Neutrophil (primary cell): ENCODE measurements around the gene RNASE7.
"Not testable (repeated sequence)": the region's sequence is repeated elsewhere in the genome, so short reads cannot be mapped to it uniquely, and the experiment has no call there.

Experiments used
- H3K27ac ChIP-seq: fragments of 200-600 bp; sonication (generic); 2 replicates; pipeline ENCODE4 v1.5.1; 2016; ENCODE audit warnings: mild to moderate bottlenecking, moderate library complexity
- H3K27me3 ChIP-seq: fragments of 200-600 bp; sonication (generic); 2 replicates; pipeline ENCODE4 v1.6.0; 2016; ENCODE audit warnings: mild to moderate bottlenecking
- H3K36me3 ChIP-seq: fragments of 200-600 bp; sonication (generic); 2 replicates; pipeline ENCODE4 v1.5.1; 2017
- H3K4me1 ChIP-seq, 2 experiments: fragments of 200-600 bp in 1 of 2; sonication (generic) in 1 of 2; 1 replicate in 1 of 2; 2 replicates in 1 of 2; pipeline versions ENCODE4 v1.5.1 to v1.6.1; 2013 to 2016; ENCODE audit warnings: low read depth in 1 of 2, low read length in 1 of 2, mild to moderate bottlenecking in 1 of 2, moderate library complexity in 1 of 2; ENCODE audit not compliant: control insufficient read depth in 1 of 2, insufficient read depth in 1 of 2
- H3K4me3 ChIP-seq, 2 experiments: fragments of 200-600 bp in 1 of 2; sonication (generic) in 1 of 2; 1 replicate in 1 of 2; 2 replicates in 1 of 2; pipeline ENCODE4 v1.5.1; 2013 to 2016; ENCODE audit warnings: low read depth in 1 of 2, low read length in 1 of 2, mild to moderate bottlenecking in 1 of 2, moderate library complexity in 1 of 2
- H3K9me3 ChIP-seq: fragments of 200-600 bp; sonication (generic); 2 replicates; pipeline ENCODE4 v1.5.1; 2016
- CTCF ChIP-seq: fragments of 200-600 bp; sonication (generic); IDR thresholded peaks from 2 replicates; pipeline ENCODE4 v1.5.1; 2016; ENCODE audit warnings: antibody characterized with exemption

The RNASE7 gene

GRCh38 chr14:21036751-21037150, 5.4 kb upstream of the RNASE7 start:
- TF ChIP-seq CTCF = no peak
- Histone ChIP-seq H3K27ac (no peak overlapping the region), H3K27me3 (peaks cover 5% of the 10 kb centered on the region)

GRCh38 chr14:21037156-21037555, 5.0 kb upstream of the RNASE7 start:
- Histone ChIP-seq H3K27ac (no peak overlapping the region), H3K4me3 (no peak overlapping the region), H3K4me1 (no peaks in the 10 kb centered on the region), H3K36me3 (no peaks in the 10 kb centered on the region), H3K27me3 (peaks cover 9% of the 10 kb centered on the region), H3K9me3 (no peaks in the 10 kb centered on the region)
- TF ChIP-seq CTCF = no peak

More at GRCh38 chr14:21036751-21037150, 5.4 kb upstream of the RNASE7 start:
- H3K9me3 ChIP-seq = no peaks in the 10 kb centered on the region
- H3K36me3 ChIP-seq = no peaks in the 10 kb centered on the region
- H3K4me3 ChIP-seq = no peak overlapping the region
- H3K4me1 ChIP-seq = no peaks in the 10 kb centered on the region

- Histone ChIP-seq H3K27ac (no peak overlapping the region), H3K9me3 (no peaks in the 10 kb centered on the region), H3K4me3 (no peak overlapping the region), H3K27me3 (peaks cover 22% of the 10 kb centered on the region), H3K4me1 (no peaks in the 10 kb centered on the region), H3K36me3 (no peaks in the 10 kb centered on the region)
- no peak for TF ChIP-seq CTCF
Observed at GRCh38 chr14:21038441-21039422, 3.4 kb upstream of the RNASE7 start.

GRCh38 chr14:21039585-21040369, 2.4 kb upstream of the RNASE7 start:
- Histone ChIP-seq H3K4me1 (no peaks in the 10 kb centered on the region), H3K27ac (no peak overlapping the region), H3K36me3 (no peaks in the 10 kb centered on the region), H3K9me3 (no peaks in the 10 kb centered on the region), H3K4me3 (no peak overlapping the region), H3K27me3 (peaks cover 33% of the 10 kb centered on the region)
- no peak for TF ChIP-seq CTCF

DNA sequence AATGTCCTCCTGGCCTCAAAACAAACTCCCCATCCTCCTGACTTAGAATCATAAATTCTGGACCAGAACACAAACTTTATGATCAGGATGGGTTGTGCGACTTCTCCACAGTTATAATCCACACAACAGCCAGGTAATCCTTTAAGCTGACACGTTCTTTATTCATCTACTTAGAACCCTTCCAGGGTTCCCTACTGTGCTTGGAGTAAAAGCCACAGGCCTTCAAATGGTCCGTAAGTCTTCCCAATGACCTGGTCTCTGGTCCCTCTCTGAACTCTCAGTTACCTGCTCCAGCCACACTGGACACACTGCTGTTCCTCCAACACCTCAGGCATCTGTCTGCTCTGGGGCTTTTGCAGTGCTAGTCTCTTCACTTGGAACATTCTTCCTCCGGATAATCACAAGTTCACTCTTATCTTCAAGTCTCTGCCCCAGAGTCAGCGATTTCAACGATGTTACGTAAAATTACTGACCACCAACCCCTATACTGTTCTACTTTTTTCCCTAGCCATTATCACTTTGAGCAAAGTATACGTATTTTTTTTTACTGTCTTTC, 1.7 kb upstream of the RNASE7 start:
- peaks cover 37% of the 10 kb centered on the region for H3K27me3 ChIP-seq
- TF ChIP-seq CTCF = no peak

GRCh38 chr14:21040941-21041340, 1.2 kb upstream of the RNASE7 start:
- not testable (repeated sequence) for H3K36me3 ChIP-seq, H3K9me3 ChIP-seq, H3K4me3 ChIP-seq, H3K4me1 ChIP-seq, H3K27ac ChIP-seq
- peaks cover 37% of the 10 kb centered on the region for H3K27me3 ChIP-seq

More for the DNA sequence above, 1.7 kb upstream of the RNASE7 start:
- no peak overlapping the region for H3K27ac ChIP-seq
- no peaks in the 10 kb centered on the region for H3K36me3 ChIP-seq
- H3K4me3 ChIP-seq = no peak overlapping the region
- no peaks in the 10 kb centered on the region for H3K9me3 ChIP-seq
- no peaks in the 10 kb centered on the region for H3K4me1 ChIP-seq
